HG02884 (cell line): ENCODE data around the gene TTPAL.

Source experiments
- ATAC-seq: cut with Tn5 transposase; IDR thresholded peaks from one replicate; pipeline ENCODE4 v1.9.1; 2021; ENCODE audit warnings: mild to moderate bottlenecking, moderate library complexity; ENCODE audit not compliant: unreplicated experiment

The TTPAL gene

DNA sequence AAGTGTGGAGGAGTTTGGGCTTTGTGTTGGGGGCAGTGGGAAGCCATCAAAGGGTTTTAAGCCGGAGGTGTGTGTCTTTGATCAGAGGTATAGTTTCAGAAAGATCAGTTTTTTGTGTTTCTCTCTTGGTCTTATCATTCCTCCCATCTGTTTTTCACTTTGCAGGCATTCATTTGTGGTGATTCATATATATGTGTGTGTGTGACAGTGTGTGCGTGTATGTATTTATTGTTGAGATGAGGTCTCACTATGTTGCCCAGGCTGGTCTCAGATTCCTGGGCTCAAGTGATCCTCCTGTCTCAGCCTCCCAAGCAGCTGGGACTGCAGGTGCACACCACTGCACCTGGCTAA is 57.3 kb downstream of the TTPAL start:
- ATAC-seq = no peak

DNA sequence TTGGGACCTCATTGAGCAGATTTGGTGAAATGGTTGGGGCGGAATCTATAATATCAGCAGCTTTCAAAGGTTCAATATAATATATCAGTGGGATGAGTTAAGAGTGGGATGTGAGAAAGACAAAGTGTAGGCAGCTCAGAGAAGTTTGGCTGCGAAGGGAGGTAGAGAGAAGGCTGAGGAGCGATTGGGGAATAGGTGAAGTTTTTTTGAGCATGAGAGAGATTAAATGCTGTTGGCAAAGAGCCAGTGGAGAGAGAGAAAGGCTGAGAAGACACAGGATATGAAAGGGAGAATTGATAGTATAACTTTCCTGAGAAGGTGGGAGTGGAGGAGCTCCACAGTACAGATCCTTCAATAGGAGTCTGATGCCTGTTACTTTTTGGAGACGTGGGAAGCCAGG is 58.3 kb downstream of the TTPAL start:
- no peak for ATAC-seq

DNA sequence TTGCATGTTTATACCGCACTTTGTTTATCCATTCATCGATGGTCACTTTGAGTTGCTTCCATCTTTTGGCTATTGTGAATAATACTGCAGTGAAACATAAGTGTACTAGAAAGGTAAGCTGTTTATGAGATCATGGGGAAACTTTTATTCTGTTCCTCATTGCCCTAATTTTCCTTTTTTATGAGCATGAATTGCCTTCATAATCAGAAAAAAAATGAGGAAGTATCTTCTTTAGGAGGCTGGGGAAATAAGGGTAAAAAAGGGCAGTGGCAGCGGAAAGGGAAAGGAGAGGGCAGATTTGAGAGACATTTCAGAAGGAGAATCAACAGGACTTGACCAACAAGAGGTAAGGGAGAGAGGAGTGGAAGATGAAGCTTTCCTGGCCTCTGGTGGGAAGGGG is 60.5 kb downstream of the TTPAL start:
- ATAC-seq = no peak

DNA sequence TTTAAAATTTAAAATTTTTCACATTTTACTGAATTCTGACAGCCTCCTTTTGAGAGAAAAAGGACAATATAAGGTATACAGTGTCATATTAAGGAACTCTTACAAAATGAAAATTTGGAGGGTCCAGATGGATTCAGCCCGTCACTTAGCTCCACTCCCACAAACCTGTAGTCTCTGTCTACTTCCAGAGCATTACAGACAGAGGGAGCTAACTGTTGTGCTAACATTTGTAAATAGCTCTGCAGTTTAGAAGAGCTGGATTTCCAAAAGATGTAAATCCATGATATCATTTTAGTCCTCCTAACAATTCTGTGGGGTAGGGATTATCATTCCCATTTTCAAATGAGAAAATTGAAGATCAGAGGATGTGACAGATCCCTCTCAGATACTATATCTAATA is 62.3 kb downstream of the TTPAL start:
- no peak for ATAC-seq

DNA sequence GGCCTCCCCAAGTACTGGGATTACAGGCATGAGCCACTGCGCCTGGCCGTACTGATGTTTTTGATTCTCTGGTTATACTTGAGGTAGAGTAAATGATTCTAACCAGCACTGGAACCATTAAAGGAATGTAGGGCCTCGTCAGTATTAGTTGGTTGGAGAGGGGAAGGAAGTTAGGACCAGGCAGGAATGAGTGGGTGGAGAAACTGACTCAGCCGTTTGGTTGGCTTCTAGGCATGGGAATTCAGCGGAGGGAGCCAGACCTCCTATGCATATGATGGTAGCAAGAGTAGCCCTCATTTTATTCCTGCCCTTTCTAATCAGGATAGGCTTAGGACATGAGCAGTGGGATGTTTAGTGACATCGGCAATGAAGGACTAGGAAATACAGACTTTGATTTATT is 65.2 kb downstream of the TTPAL start:
- ATAC-seq = no peak

DNA sequence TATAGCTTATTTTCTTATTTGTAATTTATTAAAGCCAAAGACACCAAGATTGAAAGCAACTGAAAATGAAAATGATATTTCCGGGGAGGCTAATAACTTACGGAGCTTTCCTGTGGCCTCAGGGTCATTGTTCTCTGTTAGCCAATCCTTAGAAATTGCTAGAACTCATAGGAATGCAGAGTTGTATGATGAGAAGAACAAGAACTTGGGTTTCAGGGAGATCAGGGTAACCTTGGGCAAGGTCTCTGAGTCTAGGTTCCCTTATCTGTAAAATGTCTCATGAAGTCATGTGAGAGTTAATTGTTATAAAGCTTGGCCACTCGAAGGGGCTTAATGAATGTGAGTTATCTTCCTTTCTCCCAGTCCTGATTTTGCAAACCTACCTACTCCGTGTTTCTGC is 66.3 kb downstream of the TTPAL start:
- ATAC-seq = no peak

DNA sequence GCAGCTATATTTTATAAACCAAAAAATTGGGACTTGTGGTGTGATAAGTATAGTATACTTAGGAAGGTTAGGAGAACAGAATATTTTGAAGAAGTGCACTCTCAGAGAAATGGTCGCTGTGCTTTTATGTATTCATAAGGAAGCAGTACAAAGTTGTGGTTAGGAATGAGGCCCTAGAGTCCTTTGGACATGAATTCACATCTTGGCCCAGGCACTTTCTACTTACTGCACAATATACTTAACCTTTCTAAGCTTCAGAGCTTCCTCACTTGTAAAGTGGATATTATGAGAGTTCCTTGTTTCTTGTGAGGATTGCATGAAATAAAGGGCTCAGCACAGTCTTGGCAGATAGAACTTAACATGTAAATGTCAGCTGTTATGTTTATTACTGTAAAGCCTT is 67.2 kb downstream of the TTPAL start:
- ATAC-seq = no peak

DNA sequence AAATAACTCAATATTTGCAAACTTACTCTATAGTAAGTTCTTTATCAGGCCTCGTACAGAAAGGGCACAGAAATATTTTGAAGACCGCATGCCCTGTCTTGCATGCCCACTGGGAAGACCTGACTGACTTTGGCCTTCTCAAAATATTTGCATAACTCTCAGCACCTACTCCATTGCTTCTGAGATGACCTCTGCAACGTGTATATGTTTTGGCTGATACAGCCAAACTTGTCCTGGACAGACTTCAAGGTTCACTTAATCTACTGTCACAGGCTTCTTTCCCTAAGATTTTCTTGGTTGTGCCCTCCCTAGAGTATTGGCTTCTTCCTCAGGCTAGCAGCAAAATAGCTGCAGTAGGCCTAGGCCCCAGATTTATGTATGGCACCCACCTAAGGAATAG is 67.7 kb downstream of the TTPAL start:
- no peak for ATAC-seq
